HG02973 (cell line): ENCODE measurements around the gene OR8D2.

Experiments used
- ATAC-seq: cut with Tn5 transposase; IDR thresholded peaks from one replicate; pipeline ENCODE4 v1.9.1; 2021; ENCODE audit warnings: moderate library complexity; ENCODE audit not compliant: unreplicated experiment

The OR8D2 gene

DNA sequence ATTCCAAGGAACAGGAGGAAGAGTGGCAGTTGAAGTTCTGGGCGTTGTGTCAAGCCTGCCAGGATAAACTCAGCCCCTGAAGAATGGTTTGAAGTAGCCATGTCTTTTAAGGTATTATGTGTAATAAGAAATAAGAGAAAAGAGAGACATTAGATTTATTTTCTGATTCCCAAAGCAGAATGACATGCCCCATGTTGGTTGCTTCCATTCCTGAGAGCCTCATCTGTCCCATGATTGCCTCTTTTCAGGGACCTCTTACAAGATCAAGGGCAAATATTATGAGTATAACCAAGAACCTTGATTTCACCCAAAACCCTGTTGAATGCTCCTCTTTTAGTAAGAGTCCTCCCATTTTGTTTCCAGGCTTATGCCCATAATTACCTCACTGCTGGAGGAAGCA, at the start of gene OR8D2:
OR8D2 (minus strand) TSS at position 101 of the 400 bp plus-strand sequence; CDS start at position 101, 0 bp downstream.
- ATAC-seq, result no peak

DNA sequence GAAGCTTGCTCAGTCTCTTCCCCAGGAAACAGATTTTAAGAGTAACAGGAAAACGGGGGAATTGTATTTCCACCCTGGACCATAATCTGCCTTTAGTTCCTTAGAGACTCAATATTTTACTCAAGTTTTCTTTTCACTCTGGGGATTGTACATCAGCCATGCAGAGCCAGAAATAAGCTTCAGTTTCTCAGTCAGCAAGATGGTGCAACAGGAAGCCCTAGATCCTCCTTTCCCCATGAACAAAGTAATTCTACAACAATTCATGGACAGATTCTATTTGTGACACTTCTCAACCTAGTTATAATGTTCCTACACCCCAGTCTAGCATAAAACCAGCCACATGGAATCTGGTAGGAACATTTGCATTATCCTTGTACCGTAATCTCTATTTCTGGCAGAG, 39.6 kb upstream of the OR8D2 start:
- no peak for ATAC-seq

- ATAC-seq, result no peak
Observed at GRCh38 chr11:124346311-124346955, 26.4 kb upstream of the OR8D2 start.

GRCh38 chr11:124344346-124344745, 24.3 kb upstream of the OR8D2 start:
- no peak for ATAC-seq

GRCh38 chr11:124340142-124340447, 20.1 kb upstream of the OR8D2 start:
- ATAC-seq, result no peak

GRCh38 chr11:124339396-124340141, 19.6 kb upstream of the OR8D2 start:
- no peak for ATAC-seq

DNA sequence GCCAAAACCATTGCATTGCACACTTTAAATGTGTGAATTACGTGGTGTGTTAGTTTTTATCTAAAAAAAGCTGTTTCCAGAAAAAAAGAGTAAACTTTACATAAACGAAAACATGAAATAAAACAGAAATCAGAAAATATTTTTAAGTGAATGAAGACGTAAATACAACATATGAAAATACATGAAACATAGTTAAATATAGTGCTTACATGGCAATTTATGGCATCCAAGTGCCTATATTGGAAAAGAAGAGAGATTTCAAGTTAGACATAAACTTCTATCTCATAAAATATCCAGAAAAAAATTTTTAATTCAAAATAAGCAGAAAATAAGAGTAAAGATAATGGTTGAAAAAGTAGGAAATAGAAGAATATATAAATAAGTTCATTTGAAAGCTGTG, 11.9 kb upstream of the OR8D2 start:
- no peak for ATAC-seq

GRCh38 chr11:124329787-124330478, 9.9 kb upstream of the OR8D2 start:
- ATAC-seq, result peak; percentile 91

GRCh38 chr11:124327775-124328174, 7.8 kb upstream of the OR8D2 start:
- no peak for ATAC-seq

GRCh38 chr11:124322356-124322755, 2.4 kb upstream of the OR8D2 start:
- no peak for ATAC-seq

- no peak for ATAC-seq
Observed at GRCh38 chr11:124315052-124315451, 4.9 kb downstream of the OR8D2 start.

DNA sequence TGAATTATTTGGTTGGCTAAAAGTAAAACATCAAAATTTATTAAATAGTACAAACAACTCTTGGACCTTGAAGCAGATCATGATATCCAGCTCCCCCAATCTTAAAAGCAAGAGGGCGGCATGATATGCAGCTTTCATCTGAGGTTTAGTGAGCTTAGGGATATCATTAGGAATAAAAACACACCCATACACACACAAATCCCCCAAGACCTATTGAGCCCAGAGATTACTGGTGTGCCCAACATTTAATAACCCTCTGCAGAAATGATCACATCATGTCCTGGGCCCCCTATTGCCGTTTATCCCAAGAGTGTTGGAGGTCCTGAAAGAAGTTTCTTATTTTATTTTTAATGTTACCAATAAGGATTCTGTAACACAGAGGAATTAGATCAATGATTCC, 6.1 kb downstream of the OR8D2 start, which contains the start of gene OR8D1:
OR8D1 (minus strand) TSS at position 101 of the 400 bp plus-strand sequence. CDS start 3,183 bp downstream, outside the sequence.
- ATAC-seq, result no peak

DNA sequence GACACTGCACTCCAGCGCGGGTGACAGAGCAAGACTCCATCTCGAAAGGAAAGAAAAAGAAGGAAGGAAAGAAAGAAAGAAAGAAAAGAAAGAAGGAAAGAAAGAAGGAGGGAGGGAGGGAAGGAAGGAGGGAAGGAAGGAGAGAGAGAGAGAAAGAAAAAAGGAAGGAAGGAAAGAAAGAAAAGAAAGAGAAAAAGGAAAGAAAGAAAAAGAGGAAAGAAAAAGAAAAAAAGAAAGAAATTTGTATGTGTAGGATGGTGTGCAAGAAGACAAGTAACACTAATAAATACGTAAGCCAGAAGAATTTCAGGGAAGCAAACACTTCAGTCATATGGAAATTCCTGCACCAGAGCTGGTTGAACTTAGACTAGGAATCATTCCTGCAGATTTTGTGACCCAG, 6.9 kb downstream of the OR8D2 start:
- no peak for ATAC-seq

GRCh38 chr11:124311670-124312069, 8.3 kb downstream of the OR8D2 start:
- ATAC-seq, result no peak

DNA sequence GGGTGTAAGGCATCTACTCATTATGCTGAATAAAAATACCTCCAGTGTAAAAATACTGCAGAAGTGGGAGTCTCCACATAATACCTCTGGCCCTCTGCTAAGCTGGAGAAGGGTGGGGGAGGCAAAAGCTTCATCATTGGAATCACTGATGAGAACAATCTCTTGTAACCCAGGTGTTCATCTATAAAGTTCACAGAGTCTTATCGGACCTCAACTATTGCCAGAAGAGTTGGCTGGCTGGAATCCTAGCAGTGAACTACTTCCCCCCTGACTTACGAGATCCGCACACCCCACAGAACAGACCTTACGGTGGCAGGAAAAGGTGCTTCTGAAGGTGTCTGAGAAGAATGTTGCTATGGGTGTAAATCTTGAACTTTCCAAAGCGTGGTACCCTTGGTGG, 8.7 kb downstream of the OR8D2 start:
- no peak for ATAC-seq

DNA sequence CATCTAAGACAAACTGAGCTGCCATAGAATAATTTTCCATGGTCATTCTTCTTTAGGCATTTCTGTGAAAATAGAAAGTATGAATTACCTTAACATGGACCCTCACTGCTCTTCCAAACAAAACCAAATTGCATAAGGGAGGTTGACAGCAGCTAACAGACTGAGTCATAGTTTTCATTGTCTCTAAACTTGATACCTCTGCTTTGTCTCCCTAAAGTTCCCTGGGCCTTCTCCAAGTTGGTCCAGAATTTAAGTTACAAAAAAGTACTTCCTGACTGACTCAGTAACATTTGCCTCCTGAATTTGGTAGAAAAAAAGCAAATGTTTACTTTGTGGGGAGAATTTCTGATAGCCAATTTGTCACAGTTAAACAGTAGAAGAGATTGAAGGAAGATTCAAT, 9.3 kb downstream of the OR8D2 start:
- ATAC-seq, result no peak

DNA sequence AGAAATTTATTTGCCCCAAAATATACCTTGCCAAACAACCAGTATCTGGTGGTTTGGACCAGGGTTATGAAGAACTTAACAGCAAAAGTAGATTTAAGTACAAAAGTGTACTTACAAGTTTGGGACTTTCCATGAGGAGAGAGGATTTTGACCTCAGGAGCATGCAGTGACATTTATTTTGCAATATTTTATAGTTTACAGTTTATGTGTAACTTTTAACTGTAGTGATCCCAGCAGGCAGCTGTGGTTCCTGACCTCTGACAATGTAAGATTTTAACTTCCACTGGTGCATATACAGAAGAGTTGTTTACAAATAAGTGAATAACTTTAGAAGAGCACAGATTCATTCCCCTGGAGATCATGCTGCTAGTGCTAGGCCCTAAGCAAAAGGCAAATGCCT, 12.9 kb downstream of the OR8D2 start:
- no peak for ATAC-seq

DNA sequence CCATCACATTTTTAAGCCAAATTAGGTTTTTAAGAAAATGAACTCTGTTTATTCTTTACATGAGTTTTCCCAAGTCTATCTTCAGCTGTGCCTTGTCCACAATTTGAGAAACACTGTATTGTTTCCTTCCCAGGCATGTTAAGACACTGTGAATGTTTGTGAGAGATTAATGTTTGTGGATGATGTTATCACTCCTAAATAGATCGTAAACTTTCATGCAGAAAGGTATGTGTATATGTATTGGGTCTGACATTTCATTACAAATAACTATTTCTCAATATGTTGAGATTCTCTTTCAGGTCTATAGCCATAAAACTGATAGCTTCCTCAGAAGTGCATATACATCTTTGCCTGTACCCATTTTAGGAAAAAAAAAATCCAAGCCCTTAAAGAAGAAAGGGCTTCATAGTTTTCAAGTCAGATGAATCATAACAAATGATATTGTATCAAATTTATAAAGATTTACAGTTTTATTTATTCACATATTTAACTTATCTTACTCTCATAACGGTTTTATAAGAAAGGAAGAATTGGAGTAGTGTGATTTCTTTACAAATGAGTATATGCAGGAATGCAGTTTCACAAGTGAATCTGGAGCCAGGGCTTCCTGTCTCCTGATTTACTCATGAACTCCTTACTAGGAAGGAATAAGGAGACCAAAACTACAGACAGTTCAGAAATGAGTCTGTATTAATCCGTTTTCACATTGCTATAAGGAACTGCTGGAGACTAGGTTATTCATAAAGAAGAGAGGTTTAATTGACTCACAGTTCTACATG, 17.5 kb downstream of the OR8D2 start:
- no peak for ATAC-seq

GRCh38 chr11:124301548-124301947, 18.4 kb downstream of the OR8D2 start:
- ATAC-seq, result no peak

DNA sequence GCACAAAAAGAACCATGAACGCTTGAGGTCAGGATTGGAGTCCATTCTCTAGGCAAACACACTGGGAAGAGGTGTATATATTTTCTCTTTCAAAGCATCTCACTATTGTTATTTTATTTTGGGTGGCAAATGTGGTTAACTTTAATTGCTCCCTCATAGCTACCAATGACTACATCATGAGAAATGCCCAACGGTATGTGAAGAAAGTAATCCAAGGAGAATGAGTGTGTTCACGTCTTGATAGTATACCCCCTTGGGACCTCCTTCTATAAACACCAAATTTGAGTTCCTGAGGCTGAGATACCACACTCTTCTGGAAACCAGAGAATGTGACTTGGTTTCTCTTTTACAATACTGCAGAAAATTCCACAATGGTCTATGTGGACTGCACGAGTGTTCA, 22.1 kb downstream of the OR8D2 start:
- no peak for ATAC-seq

GRCh38 chr11:124296016-124296415, 24.0 kb downstream of the OR8D2 start:
- ATAC-seq, result no peak
